Epithelial cell of prostate (primary cell): ENCODE measurements around the gene SIPA1L3.

Experiments
- DNase-seq: peaks from one replicate; pipeline ENCODE4 v3.0.0-alpha.2; 2011; ENCODE audit warnings: low read depth, low spot score
- H3K27ac ChIP-seq: fragments of 450-650 bp; 2 replicates; pipeline ENCODE4 v1.5.1; 2017; ENCODE audit warnings: mild to moderate bottlenecking

The SIPA1L3 gene

GRCh38 chr19:38163419-38164290 lies 256.6 kb downstream of the SIPA1L3 start:
- H3K27ac ChIP-seq, result no peak overlapping the region
- DNase-seq, result no peak

- DNase-seq, result no peak
- no peak overlapping the region for H3K27ac ChIP-seq
These were observed 257.5 kb downstream of the SIPA1L3 start for GRCh38 chr19:38164526-38164925.

GRCh38 chr19:38165335-38165734 lies 258.3 kb downstream of the SIPA1L3 start:
- no peak for DNase-seq
- no peak overlapping the region for H3K27ac ChIP-seq

GRCh38 chr19:38168637-38169036 lies 261.6 kb downstream of the SIPA1L3 start:
- H3K27ac ChIP-seq, result no peak overlapping the region
- no peak for DNase-seq

GRCh38 chr19:38170334-38170733 lies 263.3 kb downstream of the SIPA1L3 start:
- H3K27ac ChIP-seq, result no peak overlapping the region
- DNase-seq, result no peak

- DNase-seq, result no peak
- peak overlapping the region; percentile 88 for H3K27ac ChIP-seq
These were observed 265.0 kb downstream of the SIPA1L3 start for GRCh38 chr19:38172001-38172400.

GRCh38 chr19:38173291-38174041 lies 266.5 kb downstream of the SIPA1L3 start:
- peak; percentile 94 for DNase-seq
- peak overlapping the region; percentile 88 for H3K27ac ChIP-seq

- H3K27ac ChIP-seq, result no peak overlapping the region
- no peak for DNase-seq
These were observed 268.4 kb downstream of the SIPA1L3 start for GRCh38 chr19:38175422-38175821.

GRCh38 chr19:38180071-38180470 lies 273.1 kb downstream of the SIPA1L3 start:
- no peak for DNase-seq
- H3K27ac ChIP-seq, result no peak overlapping the region

- no peak overlapping the region for H3K27ac ChIP-seq
- DNase-seq, result no peak
These were observed 275.7 kb downstream of the SIPA1L3 start for GRCh38 chr19:38182536-38183210.

GRCh38 chr19:38183251-38183897 lies 276.4 kb downstream of the SIPA1L3 start:
- no peak for DNase-seq
- H3K27ac ChIP-seq, result no peak overlapping the region

- no peak overlapping the region for H3K27ac ChIP-seq
- no peak for DNase-seq
These were observed 277.8 kb downstream of the SIPA1L3 start for GRCh38 chr19:38184815-38185214.

- no peak overlapping the region for H3K27ac ChIP-seq
- no peak for DNase-seq
These were observed 278.6 kb downstream of the SIPA1L3 start for GRCh38 chr19:38185562-38185961.

GRCh38 chr19:38190061-38190460 lies 283.1 kb downstream of the SIPA1L3 start:
- DNase-seq, result no peak
- no peak overlapping the region for H3K27ac ChIP-seq

- no peak for DNase-seq
These were observed 283.8 kb downstream of the SIPA1L3 start for GRCh38 chr19:38190793-38191192.

GRCh38 chr19:38191747-38192146 lies 284.7 kb downstream of the SIPA1L3 start:
- no peak overlapping the region for H3K27ac ChIP-seq
- no peak for DNase-seq

More at GRCh38 chr19:38190793-38191192, 283.8 kb downstream of the SIPA1L3 start:
- H3K27ac ChIP-seq, result no peak overlapping the region

GRCh38 chr19:38193445-38193844 lies 286.4 kb downstream of the SIPA1L3 start:
- peak overlapping the region; percentile 10 for H3K27ac ChIP-seq
- no peak for DNase-seq

- H3K27ac ChIP-seq, result peak overlapping the region; percentile 10
- peak; percentile 34 for DNase-seq
These were observed 287.2 kb downstream of the SIPA1L3 start for GRCh38 chr19:38194061-38194701.

GRCh38 chr19:38195237-38195636 lies 288.2 kb downstream of the SIPA1L3 start:
- H3K27ac ChIP-seq, result no peak overlapping the region
- no peak for DNase-seq
